ENCODE measurements around the gene SELENOI. TPM values are rescaled to one million over a fixed set of nuclear protein-coding genes. Genes with fewer than 3 reads are reported as not detected.

The SELENOI gene
- polyA plus RNA-seq, 1 donor (not counting 4 experiments of a cell fraction or from before 2014, with no cell fraction given), result 38.1 TPM

- FAIRE-seq (peak; percentile 77), DNase-seq (ENCODE audit: low read depth, low spot score) (no peak)
- Histone ChIP-seq H3K4me3 (ENCODE audit: control insufficient read depth in 2 of 3, extremely low read depth in 1 of 3, insufficient read depth in 2 of 3, low read depth in 1 of 3, low read length in 3 of 3) (no peak overlapping the region), H3K79me2 (ENCODE audit: control insufficient read depth, insufficient read depth, low read length) (peaks cover 58% of the 10 kb centered on the region), H3K27me3 (ENCODE audit: control insufficient read depth, extremely low read depth, insufficient read depth, low read length) (no peaks in the 10 kb centered on the region), H3K9me1 (ENCODE audit: control insufficient read depth, extremely low read depth, insufficient read depth, low read length) (no peaks in the 10 kb centered on the region), H3K9ac (ENCODE audit: control insufficient read depth, extremely low read depth, insufficient read depth, low read length) (no peak overlapping the region), H3K4me2 (ENCODE audit: control insufficient read depth, extremely low read depth, insufficient read depth, low read depth, low read length) (peak overlapping the region; percentile 45), H2AFZ (ENCODE audit: control insufficient read depth, low read length) (no peak overlapping the region), H3K4me1 (ENCODE audit: control insufficient read depth, extremely low read depth, insufficient read depth, low read length) (peaks cover 19% of the 10 kb centered on the region), H4K20me1 (ENCODE audit: control insufficient read depth, extremely low read depth, insufficient read depth, low read length) (peaks cover 10% of the 10 kb centered on the region), H3K36me3 (ENCODE audit: control insufficient read depth in 2 of 2, extremely low read depth in 1 of 2, insufficient read depth in 2 of 2, low read length in 2 of 2) (peaks cover 0 to 5% of the 10 kb centered on the region in 2 experiments), H3K9me3 (ENCODE audit: control insufficient read depth, low read depth, low read length) (no peaks in the 10 kb centered on the region), H3K27ac (ENCODE audit: control insufficient read depth, insufficient read depth, low read length) (peak overlapping the region; percentile 11)
- dilution Hi-C loops (cut with MboI; ENCODE audit: extremely low pct_ligation_motif_present, low sequenced_read_pairs), result no loop called here
- TF ChIP-seq CTCF (optimal IDR thresholded peaks at IDR 0.05 in 1 of 3, IDR thresholded peaks at IDR 0.05 in 1 of 3, conservative IDR thresholded peaks at IDR 0.05 in 1 of 3; ENCODE audit: extremely low read depth in 1 of 3, insufficient read depth in 2 of 3, low read length in 3 of 3), result no peak
- TF ChIP-seq EZH2 (IDR thresholded peaks at IDR 0.05; ENCODE audit: low read length), result no peak
Observed at GRCh38 chr2:26363323-26363722, 17.4 kb downstream of the SELENOI start.

GRCh38 chr2:26363958-26364357, 18.0 kb downstream of the SELENOI start:
- Histone ChIP-seq H3K9me1 (ENCODE audit: control insufficient read depth, extremely low read depth, insufficient read depth, low read length) (no peaks in the 10 kb centered on the region), H2AFZ (ENCODE audit: control insufficient read depth, low read length) (no peak overlapping the region), H3K36me3 (ENCODE audit: control insufficient read depth in 2 of 2, extremely low read depth in 1 of 2, insufficient read depth in 2 of 2, low read length in 2 of 2) (peaks cover 0 to 5% of the 10 kb centered on the region in 2 experiments), H3K4me1 (ENCODE audit: control insufficient read depth, extremely low read depth, insufficient read depth, low read length) (peaks cover 16% of the 10 kb centered on the region), H3K27ac (ENCODE audit: control insufficient read depth, insufficient read depth, low read length) (peak overlapping the region; percentile 11), H3K27me3 (ENCODE audit: control insufficient read depth, extremely low read depth, insufficient read depth, low read length) (no peaks in the 10 kb centered on the region), H3K4me2 (ENCODE audit: control insufficient read depth, extremely low read depth, insufficient read depth, low read depth, low read length) (no peak overlapping the region), H3K9me3 (ENCODE audit: control insufficient read depth, low read depth, low read length) (no peaks in the 10 kb centered on the region), H3K79me2 (ENCODE audit: control insufficient read depth, insufficient read depth, low read length) (peaks cover 52% of the 10 kb centered on the region), H3K9ac (ENCODE audit: control insufficient read depth, extremely low read depth, insufficient read depth, low read length) (no peak overlapping the region), H3K4me3 (ENCODE audit: control insufficient read depth in 2 of 3, extremely low read depth in 1 of 3, insufficient read depth in 2 of 3, low read depth in 1 of 3, low read length in 3 of 3) (no peak overlapping the region), H4K20me1 (ENCODE audit: control insufficient read depth, extremely low read depth, insufficient read depth, low read length) (peaks cover 10% of the 10 kb centered on the region)
- FAIRE-seq, result no peak
- dilution Hi-C loops (cut with MboI; ENCODE audit: extremely low pct_ligation_motif_present, low sequenced_read_pairs), result no loop called here
- no peak for TF ChIP-seq EZH2 (IDR thresholded peaks at IDR 0.05; ENCODE audit: low read length)
- no peak for TF ChIP-seq CTCF (optimal IDR thresholded peaks at IDR 0.05 in 1 of 3, IDR thresholded peaks at IDR 0.05 in 1 of 3, conservative IDR thresholded peaks at IDR 0.05 in 1 of 3; ENCODE audit: extremely low read depth in 1 of 3, insufficient read depth in 2 of 3, low read length in 3 of 3)
- no peak for DNase-seq (ENCODE audit: low read depth, low spot score)

All from keratinocyte (primary cell).